PC-9 (cell line): ENCODE data around the gene ZBED6. TPM values are rescaled to one million over a fixed set of nuclear protein-coding genes. Genes with fewer than 3 reads are reported as not detected.

Source experiments
- BruUV-seq: library from RNA; stranded (reverse); fragments of 400-500 nt; replicated peaks from 2 replicates; lab custom pipeline; 2021; lab: Mats Ljungman, UMichigan
- CTCF ChIA-PET: fragments of 300-600 bp; sonication (Branson Sonifier 250); formaldehyde crosslinking; loops from one replicate; lab custom pipeline; 2022; ENCODE audit warnings: antibody characterized with exemption; lab: Charles Lee
- POLR2A ChIA-PET: fragments of 300-600 bp; sonication (Branson Sonifier 250); formaldehyde crosslinking; loops from one replicate; lab custom pipeline; 2022; ENCODE audit warnings: antibody characterized with exemption; ENCODE audit not compliant: unreplicated experiment; lab: Charles Lee
- DNase-seq, 2 experiments: peaks; one replicate each; pipeline versions ENCODE4 v3.0.0 to v3.0.0-alpha.2; 2015 to 2022; ENCODE audit warnings: mixed read lengths in 1 of 2
- H2AFZ ChIP-seq: fragments of 200-600 bp; sonication (generic); 2 replicates; pipeline ENCODE4 v1.8.1; 2017; ENCODE audit warnings: antibody characterized with exemption
- H3F3A ChIP-seq: fragments of 200-600 bp; sonication (generic); 2 replicates; pipeline ENCODE4 v1.8.1; 2017; ENCODE audit warnings: antibody characterized with exemption, mild to moderate bottlenecking, low read depth; ENCODE audit not compliant: insufficient read depth
- H3K27ac ChIP-seq: fragments of 200-600 bp; sonication (generic); 2 replicates; pipeline ENCODE4 v1.6.1; 2016; ENCODE audit warnings: mixed run types
- H3K27me3 ChIP-seq: fragments of 200-600 bp; sonication (generic); 2 replicates; pipeline ENCODE4 v1.6.1; 2016; ENCODE audit warnings: low read depth, mixed run types; ENCODE audit not compliant: insufficient read depth
- H3K36me3 ChIP-seq: fragments of 200-600 bp; sonication (generic); 2 replicates; pipeline ENCODE4 v1.6.1; 2016; ENCODE audit warnings: low read depth, mixed run types
- H3K4me1 ChIP-seq: fragments of 200-600 bp; sonication (generic); replicated peaks from 2 replicates; pipeline ENCODE4 v1.6.1; 2016; ENCODE audit warnings: mixed run types; ENCODE audit not compliant: insufficient read depth
- H3K4me2 ChIP-seq: fragments of 200-600 bp; sonication (generic); 2 replicates; pipeline ENCODE4 v1.6.1; 2017; ENCODE audit warnings: mixed run types
- H3K4me3 ChIP-seq: fragments of 200-600 bp; sonication (generic); 2 replicates; pipeline ENCODE4 v1.6.1; 2016; ENCODE audit warnings: mixed run types
- H3K79me2 ChIP-seq: fragments of 200-600 bp; sonication (generic); 2 replicates; pipeline ENCODE4 v1.6.1; 2017; ENCODE audit warnings: low read depth, mixed run types
- H3K9me2 ChIP-seq: fragments of 200-600 bp; sonication (generic); 2 replicates; pipeline ENCODE4 v1.8.1; 2017; ENCODE audit warnings: mild to moderate bottlenecking; ENCODE audit not compliant: insufficient read depth
- H3K9me3 ChIP-seq: fragments of 200-600 bp; sonication (generic); 2 replicates; pipeline ENCODE4 v1.8.1; 2016; ENCODE audit warnings: low read depth; ENCODE audit not compliant: insufficient read depth
- H4K20me1 ChIP-seq: fragments of 200-600 bp; sonication (generic); 2 replicates; pipeline ENCODE4 v1.8.1; 2017; ENCODE audit not compliant: insufficient read depth
- CTCF ChIP-seq: fragments of 200-600 bp; sonication (generic); conservative IDR thresholded peaks from 2 replicates; pipeline ENCODE4 v1.6.1; 2017; ENCODE audit warnings: mixed run types, antibody characterized with exemption, mild to moderate bottlenecking, moderate library complexity
- EZH2 ChIP-seq: fragments of 200-600 bp; sonication (generic); IDR thresholded peaks from 2 replicates; pipeline ENCODE4 v1.8.0; 2017; ENCODE audit warnings: antibody characterized with exemption, low read depth
- intact Hi-C: fragments of 100-400 bp; cut with micrococcal nuclease; formaldehyde crosslinking; loops from one replicate; pipeline ENCODE4 v1.10.0; 2022; ENCODE audit not compliant: unreplicated experiment
- total RNA-seq: library from RNA; stranded (reverse); gene quantifications from 2 replicates; pipeline ENCODE4 v1.2.3, GENCODE V29; 2021

ZBED6 gene
- total RNA-seq, 1 experiment from 2014 or later: 32.7 TPM

- Histone ChIP-seq H3K27me3 (no peaks in the 10 kb centered on the region), H3K79me2 (no peaks in the 10 kb centered on the region), H3K9me3 (no peaks in the 10 kb centered on the region), H2AFZ (no peak overlapping the region), H3F3A (0 out of 2 replicates have a peak, but pooled peaks cover 4% of the 10 kb centered on the region), H3K36me3 (no peaks in the 10 kb centered on the region), H3K4me1 (peaks cover 8% of the 10 kb centered on the region), H3K4me2 (no peak overlapping the region), H3K9me2 (no peaks in the 10 kb centered on the region), H3K27ac (no peak overlapping the region), H4K20me1 (no peaks in the 10 kb centered on the region), H3K4me3 (no peak overlapping the region)
- BruUV-seq: no TSS peak
- TF ChIP-seq EZH2: no peak
- no peak for TF ChIP-seq CTCF
- DNase-seq: no peak
- intact Hi-C loops: no loop called here
- ChIA-PET POLR2A (no interaction called here), CTCF (no interaction called here)
These were observed 27.2 kb upstream of the ZBED6 start for GRCh38 chr1:203768256-203768655.

GRCh38 chr1:203769505-203770343, 25.7 kb upstream of the ZBED6 start:
- intact Hi-C loops: no loop called here
- CTCF ChIA-PET: no interaction called here
- Histone ChIP-seq H3F3A (0 out of 2 replicates have a peak, but pooled peaks cover 4% of the 10 kb centered on the region), H3K4me2 (no peak overlapping the region), H3K27ac (no peak overlapping the region), H3K36me3 (no peaks in the 10 kb centered on the region), H3K4me3 (no peak overlapping the region), H3K9me3 (no peaks in the 10 kb centered on the region), H3K9me2 (no peaks in the 10 kb centered on the region), H2AFZ (no peak overlapping the region), H3K79me2 (no peaks in the 10 kb centered on the region), H4K20me1 (no peaks in the 10 kb centered on the region), H3K27me3 (no peaks in the 10 kb centered on the region), H3K4me1 (peaks cover 8% of the 10 kb centered on the region)
- POLR2A ChIA-PET: no interaction called here
- DNase-seq: no peak
- TF ChIP-seq EZH2 (no peak), CTCF (no peak)
- BruUV-seq: no TSS peak

- Histone ChIP-seq H3K9me2 (no peaks in the 10 kb centered on the region), H4K20me1 (no peaks in the 10 kb centered on the region), H3K36me3 (no peaks in the 10 kb centered on the region), H3F3A (no peaks in the 10 kb centered on the region), H3K4me1 (no peaks in the 10 kb centered on the region), H3K4me3 (no peak overlapping the region), H3K27me3 (no peaks in the 10 kb centered on the region), H2AFZ (no peak overlapping the region), H3K79me2 (no peaks in the 10 kb centered on the region), H3K9me3 (no peaks in the 10 kb centered on the region), H3K4me2 (no peak overlapping the region), H3K27ac (no peak overlapping the region)
- POLR2A ChIA-PET: interaction anchor here (0.6 kb wide), 1 partner anchor 26 kb away, joined by 6 read pairs; no protein-coding TSS in a partner anchor
- TF ChIP-seq CTCF: no peak
- TF ChIP-seq EZH2: no peak
- CTCF ChIA-PET: no interaction called here
- BruUV-seq: no TSS peak
- DNase-seq: no peak
- intact Hi-C loops: no loop called here
These were observed 23.5 kb upstream of the ZBED6 start for GRCh38 chr1:203771901-203772301.
